Measurements from ENCODE around the gene GLO1. TPM values are rescaled to one million over a fixed set of nuclear protein-coding genes. Genes with fewer than 3 reads are reported as not detected.
A peak's percentile ranks its signal among the peaks of the same experiment; 100 is the strongest.

The GLO1 gene
- total and polyA plus RNA-seq, 2 donors (not counting 1 experiment from before 2014, with no cell fraction given): 18.5 to 31.6 TPM

DNA sequence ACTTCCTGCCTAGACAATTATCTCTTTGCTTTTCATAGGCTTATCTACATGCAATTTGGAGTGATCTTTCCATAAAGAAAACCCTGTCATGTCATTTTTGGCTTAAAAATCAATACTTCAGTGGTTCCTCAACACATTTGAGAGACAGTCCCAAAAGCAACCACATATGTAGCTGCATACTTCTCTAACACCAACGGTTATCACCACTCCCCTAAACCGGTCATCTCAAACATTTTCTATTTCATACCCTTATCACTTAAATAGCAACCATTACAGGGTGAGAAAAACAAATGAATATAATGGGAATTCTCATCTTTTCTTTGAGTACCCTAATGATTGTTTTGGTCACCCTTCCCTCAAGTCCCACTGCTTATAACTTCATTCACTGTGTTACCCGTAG lies 5.1 kb downstream of the GLO1 start:
- Histone ChIP-seq H3K79me2 (ENCODE audit: control insufficient read depth, insufficient read depth, low read length) (peaks cover 6% of the 10 kb centered on the region), H3K4me3 (ENCODE audit: control extremely low read depth in 1 of 5, extremely low read depth in 1 of 5, insufficient read depth in 1 of 5, low read depth in 2 of 5, low read length in 4 of 5) (no peak overlapping the region), H2AFZ (ENCODE audit: insufficient read depth, low read depth, low read length, poor library complexity, severe bottlenecking) (no peak overlapping the region), H3K4me1 (ENCODE audit: control insufficient read depth in 2 of 2, insufficient read depth in 2 of 2, low read length in 2 of 2) (peaks cover 0 to 5% of the 10 kb centered on the region in 2 donors), H3K27me3 (replicated peaks in 1 of 4; ENCODE audit: control extremely low read depth in 1 of 4, control insufficient read depth in 3 of 4, insufficient read depth in 4 of 4, low read length in 3 of 4) (no peaks in the 10 kb centered on the region), H3K9ac (ENCODE audit: low read length) (no peak overlapping the region), H4K20me1 (ENCODE audit: control insufficient read depth, insufficient read depth, low read length, poor library complexity, severe bottlenecking) (no peaks in the 10 kb centered on the region), H3K36me3 (replicated peaks in 1 of 2; ENCODE audit: control extremely low read depth in 1 of 2, control insufficient read depth in 1 of 2, extremely low read depth in 1 of 2, insufficient read depth in 2 of 2, low read length in 1 of 2) (peaks cover 0 to 3% of the 10 kb centered on the region in 2 experiments), H3K27ac (ENCODE audit: low read length in 2 of 2) (no peak overlapping the region), H3K4me2 (replicated peaks; ENCODE audit: low read depth, low read length, poor library complexity, severe bottlenecking) (no peak overlapping the region), H3K9me3 (ENCODE audit: control extremely low read depth in 1 of 3, control insufficient read depth in 2 of 3, insufficient read depth in 1 of 3, low read length in 2 of 3) (peaks cover 1 to 16% (median 8%) of the 10 kb centered on the region in 3 donors)
- H3K27me3 Mint-ChIP-seq: no peaks in the 10 kb centered on the region
- no peak overlapping the region for H3K4me3 Mint-ChIP-seq
- DNase-seq (no peak), ATAC-seq (ENCODE audit: low read depth) (no peak)
- peaks cover 33% of the 10 kb centered on the region for H3K4me1 Mint-ChIP-seq
- intact Hi-C loops (cut with micrococcal nuclease): no loop called here
- H3K27ac Mint-ChIP-seq: no peak overlapping the region
- TF ChIP-seq EZH2 (IDR thresholded peaks at IDR 0.05; ENCODE audit: borderline replicate concordance, insufficient read depth, low read depth, low read length, poor library complexity, severe bottlenecking): no peak
- TF ChIP-seq, protein P1, sequence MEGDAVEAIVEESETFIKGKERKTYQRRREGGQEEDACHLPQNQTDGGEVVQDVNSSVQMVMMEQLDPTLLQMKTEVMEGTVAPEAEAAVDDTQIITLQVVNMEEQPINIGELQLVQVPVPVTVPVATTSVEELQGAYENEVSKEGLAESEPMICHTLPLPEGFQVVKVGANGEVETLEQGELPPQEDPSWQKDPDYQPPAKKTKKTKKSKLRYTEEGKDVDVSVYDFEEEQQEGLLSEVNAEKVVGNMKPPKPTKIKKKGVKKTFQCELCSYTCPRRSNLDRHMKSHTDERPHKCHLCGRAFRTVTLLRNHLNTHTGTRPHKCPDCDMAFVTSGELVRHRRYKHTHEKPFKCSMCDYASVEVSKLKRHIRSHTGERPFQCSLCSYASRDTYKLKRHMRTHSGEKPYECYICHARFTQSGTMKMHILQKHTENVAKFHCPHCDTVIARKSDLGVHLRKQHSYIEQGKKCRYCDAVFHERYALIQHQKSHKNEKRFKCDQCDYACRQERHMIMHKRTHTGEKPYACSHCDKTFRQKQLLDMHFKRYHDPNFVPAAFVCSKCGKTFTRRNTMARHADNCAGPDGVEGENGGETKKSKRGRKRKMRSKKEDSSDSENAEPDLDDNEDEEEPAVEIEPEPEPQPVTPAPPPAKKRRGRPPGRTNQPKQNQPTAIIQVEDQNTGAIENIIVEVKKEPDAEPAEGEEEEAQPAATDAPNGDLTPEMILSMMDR (IDR thresholded peaks at IDR 0.05): no peak
- WGBS (ENCODE audit: insufficient coverage): no CpG with 5 or more reads among the region's 3 CpGs
- peaks cover 13% of the 10 kb centered on the region for H3K9me3 Mint-ChIP-seq (ENCODE audit: insufficient read depth)
- CTCF ChIA-PET: no interaction called here
- POLR2A ChIA-PET: interaction anchor here (0.6 kb wide), 1 partner anchor 718 kb away, joined by 3 read pairs; no protein-coding TSS in a partner anchor

DNA sequence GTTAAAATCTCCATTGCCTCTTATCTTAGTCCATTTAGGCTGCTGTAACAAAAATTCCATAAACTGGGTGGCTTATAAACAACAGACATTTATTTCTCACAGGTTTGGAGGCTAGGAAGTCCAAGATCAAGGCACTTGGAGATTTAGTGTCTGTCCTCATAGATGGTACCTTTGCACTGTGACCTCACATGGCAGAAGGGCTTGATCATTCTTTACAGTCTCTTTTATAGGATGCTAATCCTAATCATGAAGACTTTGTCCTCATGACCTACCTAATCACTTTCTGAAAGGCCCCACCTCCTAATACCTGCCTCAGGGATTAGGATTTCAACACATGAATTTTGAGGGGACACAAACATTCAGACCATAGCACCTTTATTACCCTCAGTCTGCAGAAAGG lies 6.6 kb downstream of the GLO1 start:
- DNase-seq (no peak), ATAC-seq (ENCODE audit: low read depth) (no peak)
- no peaks in the 10 kb centered on the region for H3K4me1 ChIP-seq (ENCODE audit: control insufficient read depth in 2 of 2, insufficient read depth in 2 of 2, low read length in 2 of 2)
- peaks cover 6% of the 10 kb centered on the region for H3K79me2 ChIP-seq (ENCODE audit: control insufficient read depth, insufficient read depth, low read length)
- ChIA-PET CTCF (no interaction called here), POLR2A (no interaction called here)
- no peaks in the 10 kb centered on the region for H3K27me3 ChIP-seq (replicated peaks in 1 of 4; ENCODE audit: control extremely low read depth in 1 of 4, control insufficient read depth in 3 of 4, insufficient read depth in 4 of 4, low read length in 3 of 4)
- H3K9ac ChIP-seq (ENCODE audit: low read length): no peak overlapping the region
- H3K9me3 ChIP-seq (ENCODE audit: control extremely low read depth in 1 of 3, control insufficient read depth in 2 of 3, insufficient read depth in 1 of 3, low read length in 2 of 3): peaks cover 1 to 16% (median 8%) of the 10 kb centered on the region in 3 donors
- Mint-ChIP-seq H3K9me3 (ENCODE audit: insufficient read depth) (peaks cover 13% of the 10 kb centered on the region), H3K27me3 (no peaks in the 10 kb centered on the region), H3K27ac (peak overlapping the region; percentile 11), H3K4me1 (peaks cover 35% of the 10 kb centered on the region), H3K4me3 (no peak overlapping the region)
- no peak overlapping the region for H3K27ac ChIP-seq (ENCODE audit: low read length in 2 of 2)
- no peak overlapping the region for H3K4me2 ChIP-seq (replicated peaks; ENCODE audit: low read depth, low read length, poor library complexity, severe bottlenecking)
- H3K4me3 ChIP-seq (ENCODE audit: control extremely low read depth in 1 of 5, extremely low read depth in 1 of 5, insufficient read depth in 1 of 5, low read depth in 2 of 5, low read length in 4 of 5): no peak overlapping the region
- TF ChIP-seq, protein P1 (IDR thresholded peaks at IDR 0.05): no peak
- TF ChIP-seq EZH2 (IDR thresholded peaks at IDR 0.05; ENCODE audit: borderline replicate concordance, insufficient read depth, low read depth, low read length, poor library complexity, severe bottlenecking): no peak
- no peaks in the 10 kb centered on the region for H4K20me1 ChIP-seq (ENCODE audit: control insufficient read depth, insufficient read depth, low read length, poor library complexity, severe bottlenecking)
- intact Hi-C loops (cut with micrococcal nuclease): no loop called here
- no peak overlapping the region for H2AFZ ChIP-seq (ENCODE audit: insufficient read depth, low read depth, low read length, poor library complexity, severe bottlenecking)
- peaks cover 0 to 3% of the 10 kb centered on the region in 2 experiments for H3K36me3 ChIP-seq (replicated peaks in 1 of 2; ENCODE audit: control extremely low read depth in 1 of 2, control insufficient read depth in 1 of 2, extremely low read depth in 1 of 2, insufficient read depth in 2 of 2, low read length in 1 of 2)

Measured in B cell (primary cell).